GM12874 (cell line): Measurements from ENCODE around the gene CDPF1.

ENCODE experiments used
- CTCF ChIP-seq: IDR thresholded peaks from 2 replicates; pipeline ENCODE4 v1.5.1; 2011; ENCODE audit warnings: low read depth, mild to moderate bottlenecking, control low read depth, low read length, moderate library complexity; ENCODE audit not compliant: insufficient read depth

CDPF1 gene

DNA sequence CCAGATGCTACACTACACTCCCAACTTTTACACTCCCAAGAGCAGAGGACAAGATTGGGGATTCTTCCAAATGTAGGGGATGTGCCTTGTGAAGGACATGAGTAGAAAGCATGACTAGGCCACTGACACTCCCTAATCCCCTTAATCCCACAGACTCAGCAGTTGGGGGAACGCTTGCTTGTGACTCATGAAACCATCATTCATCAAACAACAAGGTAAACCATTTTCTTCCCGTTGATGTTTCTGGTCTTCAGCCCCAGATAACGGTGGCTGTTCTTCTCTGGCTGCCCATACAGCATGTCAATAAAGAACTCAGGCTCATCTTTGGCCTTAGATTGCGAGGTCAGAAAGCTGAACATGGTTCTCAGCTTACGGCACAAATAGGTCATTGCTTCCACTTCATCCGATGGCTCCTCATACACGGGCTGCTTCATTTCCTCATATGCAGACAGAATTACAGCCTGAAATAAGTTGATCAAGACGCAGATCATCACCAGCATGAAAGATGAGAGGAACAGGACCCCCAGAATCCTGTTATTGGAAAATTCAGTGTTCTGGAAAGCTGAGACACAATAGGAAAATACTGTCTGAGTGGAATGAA is 6.4 kb upstream of the CDPF1 start:
- TF ChIP-seq CTCF: no peak

- no peak for TF ChIP-seq CTCF
Observed at GRCh38 chr22:46251816-46252380, 1.8 kb upstream of the CDPF1 start.

GRCh38 chr22:46251266-46251665 is 1.2 kb upstream of the CDPF1 start:
- no peak for TF ChIP-seq CTCF

DNA sequence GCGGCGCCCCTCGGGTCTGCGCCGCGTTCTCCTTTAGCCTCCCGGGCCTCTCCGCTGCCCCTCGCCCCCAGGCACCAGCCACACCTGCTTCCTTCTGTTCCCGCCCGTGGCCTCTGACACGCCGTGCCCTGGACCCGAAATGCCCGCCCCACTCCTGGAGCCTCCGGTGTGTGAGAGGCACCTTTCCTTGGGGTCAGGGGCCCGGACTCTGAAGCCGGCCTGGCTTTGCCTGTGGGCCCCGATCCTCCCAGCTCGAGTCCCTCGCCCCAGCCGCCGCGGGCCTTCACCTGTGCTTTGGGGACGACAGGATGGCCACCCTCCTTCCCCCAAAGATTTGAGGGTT is 661 bp upstream of the CDPF1 start:
- TF ChIP-seq CTCF: no peak

- no peak for TF ChIP-seq CTCF
Observed at GRCh38 chr22:46247443-46247975, 2.6 kb downstream of the CDPF1 start.

GRCh38 chr22:46246178-46246577 is 3.9 kb downstream of the CDPF1 start:
- TF ChIP-seq CTCF: no peak

- no peak for TF ChIP-seq CTCF
Observed at GRCh38 chr22:46245511-46245910, 4.6 kb downstream of the CDPF1 start.
